RWPE2 (cell line): ENCODE results near the gene SRSF4.
"Not testable (repeated sequence)": the region's sequence is repeated elsewhere in the genome, so short reads cannot be mapped to it uniquely, and the experiment has no call there.

Source experiments
- ATAC-seq: fragments of 200-7000 bp; cut with Tn5 transposase; 3 replicates; pipeline ENCODE4 v1.9.1; 2021; ENCODE audit warnings: low read depth
- DNase-seq: peaks from one replicate; pipeline ENCODE4 v3.0.0-alpha.2; 2020; ENCODE audit warnings: low spot score
- H3K27ac ChIP-seq: fragments of 450-650 bp; 2 replicates; pipeline ENCODE4 v1.5.1; 2017; ENCODE audit warnings: mild to moderate bottlenecking; ENCODE audit not compliant: poor library complexity, severe bottlenecking
- H3K27me3 ChIP-seq: fragments of 250-450 bp; sonication (Bioruptor Pico); 2 replicates; pipeline ENCODE4 v1.5.1; 2021; ENCODE audit warnings: mild to moderate bottlenecking, moderate library complexity; ENCODE audit not compliant: insufficient read depth, poor library complexity, severe bottlenecking
- H3K36me3 ChIP-seq: fragments of 250-450 bp; sonication (Bioruptor Pico); 2 replicates; pipeline ENCODE4 v1.5.1; 2020; ENCODE audit warnings: low read depth, mild to moderate bottlenecking, moderate library complexity
- H3K4me1 ChIP-seq: fragments of 250-450 bp; sonication (Bioruptor Pico); 2 replicates; pipeline ENCODE4 v1.5.1; 2021; ENCODE audit warnings: mild to moderate bottlenecking, moderate library complexity; ENCODE audit not compliant: insufficient read depth, poor library complexity, severe bottlenecking
- H3K4me3 ChIP-seq: fragments of 250-450 bp; sonication (Bioruptor Pico); 2 replicates; pipeline ENCODE4 v1.5.1; 2021; ENCODE audit warnings: mild to moderate bottlenecking, moderate library complexity; ENCODE audit not compliant: severe bottlenecking
- H3K9me3 ChIP-seq: fragments of 250-450 bp; sonication (Bioruptor Pico); 2 replicates; pipeline ENCODE4 v1.5.1; 2021; ENCODE audit warnings: mild to moderate bottlenecking, moderate library complexity; ENCODE audit not compliant: severe bottlenecking
- TF ChIP-seq, protein P1 (sequence below): fragments of 450-650 bp; IDR thresholded peaks from one replicate; pipeline ENCODE4 v1.5.1; 2017; ENCODE audit warnings: mild to moderate bottlenecking, moderate library complexity; ENCODE audit not compliant: poor library complexity, severe bottlenecking

SRSF4 gene

GRCh38 chr1:29159773-29160172, 21.9 kb downstream of the SRSF4 start:
- Histone ChIP-seq H3K27ac (no peak overlapping the region), H3K9me3 (no peaks in the 10 kb centered on the region), H3K27me3 (no peaks in the 10 kb centered on the region), H3K4me1 (no peaks in the 10 kb centered on the region), H3K4me3 (no peak overlapping the region), H3K36me3 (peaks cover 99% of the 10 kb centered on the region)
- DNase-seq (no peak), ATAC-seq (no peak)
- TF ChIP-seq, protein P1, sequence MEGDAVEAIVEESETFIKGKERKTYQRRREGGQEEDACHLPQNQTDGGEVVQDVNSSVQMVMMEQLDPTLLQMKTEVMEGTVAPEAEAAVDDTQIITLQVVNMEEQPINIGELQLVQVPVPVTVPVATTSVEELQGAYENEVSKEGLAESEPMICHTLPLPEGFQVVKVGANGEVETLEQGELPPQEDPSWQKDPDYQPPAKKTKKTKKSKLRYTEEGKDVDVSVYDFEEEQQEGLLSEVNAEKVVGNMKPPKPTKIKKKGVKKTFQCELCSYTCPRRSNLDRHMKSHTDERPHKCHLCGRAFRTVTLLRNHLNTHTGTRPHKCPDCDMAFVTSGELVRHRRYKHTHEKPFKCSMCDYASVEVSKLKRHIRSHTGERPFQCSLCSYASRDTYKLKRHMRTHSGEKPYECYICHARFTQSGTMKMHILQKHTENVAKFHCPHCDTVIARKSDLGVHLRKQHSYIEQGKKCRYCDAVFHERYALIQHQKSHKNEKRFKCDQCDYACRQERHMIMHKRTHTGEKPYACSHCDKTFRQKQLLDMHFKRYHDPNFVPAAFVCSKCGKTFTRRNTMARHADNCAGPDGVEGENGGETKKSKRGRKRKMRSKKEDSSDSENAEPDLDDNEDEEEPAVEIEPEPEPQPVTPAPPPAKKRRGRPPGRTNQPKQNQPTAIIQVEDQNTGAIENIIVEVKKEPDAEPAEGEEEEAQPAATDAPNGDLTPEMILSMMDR = no peak

DNA sequence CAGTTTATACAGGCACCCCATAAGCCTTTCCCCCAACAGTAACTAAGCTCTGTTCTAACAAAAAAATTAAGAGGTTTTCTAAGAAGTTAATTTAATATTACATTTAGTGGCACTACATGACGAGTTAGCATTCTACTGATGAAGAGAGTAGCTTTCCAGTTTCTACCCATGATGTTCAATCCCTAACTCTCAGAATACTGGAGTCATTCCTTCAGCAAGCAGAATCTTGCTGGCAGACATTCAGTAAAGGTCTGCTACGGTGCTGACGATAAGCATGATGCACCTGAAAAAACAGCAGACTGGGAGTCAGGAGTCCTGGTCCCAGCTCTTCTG, 24.5 kb downstream of the SRSF4 start:
- TF ChIP-seq, protein P1 = no peak

GRCh38 chr1:29156543-29157268, 25.0 kb downstream of the SRSF4 start:
- Histone ChIP-seq H3K36me3 (peaks cover 99% of the 10 kb centered on the region), H3K27me3 (no peaks in the 10 kb centered on the region), H3K27ac (no peak overlapping the region), H3K4me1 (no peaks in the 10 kb centered on the region), H3K9me3 (no peaks in the 10 kb centered on the region), H3K4me3 (no peak overlapping the region)
- no peak for DNase-seq
- no peak for ATAC-seq
- TF ChIP-seq, protein P1 = no peak

More for the DNA sequence above, 24.5 kb downstream of the SRSF4 start:
- no peaks in the 10 kb centered on the region for H3K4me1 ChIP-seq
- H3K4me3 ChIP-seq = no peak overlapping the region
- DNase-seq (no peak), ATAC-seq (no peak)
- no peaks in the 10 kb centered on the region for H3K27me3 ChIP-seq
- no peaks in the 10 kb centered on the region for H3K9me3 ChIP-seq
- no peak overlapping the region for H3K27ac ChIP-seq
- peaks cover 99% of the 10 kb centered on the region for H3K36me3 ChIP-seq

DNA sequence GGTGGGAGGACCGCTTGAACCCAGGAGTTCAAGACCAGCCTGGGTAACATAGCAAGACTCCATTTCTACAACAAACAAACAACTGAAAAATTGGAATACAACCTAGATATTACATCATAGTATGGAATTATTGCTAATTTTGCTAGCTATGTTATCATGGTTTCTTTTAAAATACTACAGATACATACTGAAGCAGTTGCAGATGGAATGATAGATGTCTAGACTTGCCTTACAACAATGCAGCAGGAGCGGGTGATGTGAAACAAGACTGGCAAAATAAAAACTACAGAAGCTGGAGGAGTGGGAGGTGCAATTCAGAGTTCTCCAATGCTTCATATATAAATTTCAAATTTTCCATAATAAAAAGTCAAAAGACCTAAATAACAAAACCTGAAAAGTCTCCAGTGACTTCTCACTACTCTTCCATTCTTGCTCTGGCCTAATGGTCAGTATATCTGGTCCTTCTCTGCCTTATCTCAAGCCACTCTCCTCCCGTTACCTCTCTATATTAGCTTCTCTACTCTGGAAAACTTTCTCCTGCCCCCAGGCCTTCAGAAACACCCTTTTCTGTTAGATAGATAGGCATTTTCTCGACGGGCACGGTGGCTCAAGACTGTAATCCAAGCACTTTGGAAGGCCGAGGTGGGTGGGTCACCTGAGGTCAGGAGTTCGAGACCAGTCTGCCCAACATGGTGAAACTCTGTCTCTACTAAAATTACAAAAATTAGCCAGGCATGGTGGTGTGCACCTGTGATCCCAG, 29.5 kb downstream of the SRSF4 start:
- no peak overlapping the region for H3K4me3 ChIP-seq
- no peak overlapping the region for H3K27ac ChIP-seq
- TF ChIP-seq, protein P1 = no peak
- H3K36me3 ChIP-seq = peaks cover 100% of the 10 kb centered on the region
- DNase-seq (no peak), ATAC-seq (no peak)
- H3K4me1 ChIP-seq = peaks cover 7% of the 10 kb centered on the region
- no peaks in the 10 kb centered on the region for H3K9me3 ChIP-seq
- no peaks in the 10 kb centered on the region for H3K27me3 ChIP-seq

- not testable (repeated sequence) for H3K27ac ChIP-seq, H3K9me3 ChIP-seq, H3K4me3 ChIP-seq, H3K27me3 ChIP-seq, ATAC-seq, DNase-seq
- H3K36me3 ChIP-seq = peaks cover 93% of the 10 kb centered on the region
- peaks cover 15% of the 10 kb centered on the region for H3K4me1 ChIP-seq
Observed at GRCh38 chr1:29150346-29150745, 31.4 kb downstream of the SRSF4 start.
